VCaP (cell line): ENCODE measurements around the gene G6PC3.

Source experiments
- H3K27ac ChIP-seq: fragments of 450-650 bp; 2 replicates; pipeline ENCODE4 v1.5.1; 2017
- CTCF ChIP-seq: fragments of 450-650 bp; conservative IDR thresholded peaks from 2 replicates; pipeline ENCODE4 v1.5.1; 2017; ENCODE audit warnings: mild to moderate bottlenecking, moderate library complexity

The G6PC3 gene

GRCh38 chr17:44086364-44087311 lies 16.1 kb downstream of the G6PC3 start:
- no peak for TF ChIP-seq CTCF
- H3K27ac ChIP-seq = no peak overlapping the region

- H3K27ac ChIP-seq = no peak overlapping the region
- no peak for TF ChIP-seq CTCF
Observed at GRCh38 chr17:44087319-44087718, 16.8 kb downstream of the G6PC3 start.

- H3K27ac ChIP-seq = no peak overlapping the region
Observed at GRCh38 chr17:44088254-44088653, 17.7 kb downstream of the G6PC3 start.

GRCh38 chr17:44091200-44091997 lies 20.9 kb downstream of the G6PC3 start:
- H3K27ac ChIP-seq = no peak overlapping the region
- no peak for TF ChIP-seq CTCF

More at GRCh38 chr17:44088254-44088653, 17.7 kb downstream of the G6PC3 start:
- TF ChIP-seq CTCF = no peak

GRCh38 chr17:44092051-44092450 lies 21.5 kb downstream of the G6PC3 start:
- no peak for TF ChIP-seq CTCF
- no peak overlapping the region for H3K27ac ChIP-seq

GRCh38 chr17:44093231-44093900 lies 22.8 kb downstream of the G6PC3 start:
- no peak overlapping the region for H3K27ac ChIP-seq
- no peak for TF ChIP-seq CTCF
